Neuronal stem cell (in vitro differentiated cells): Measurements from ENCODE around the gene KCNK18.

Source experiments
- DNase-seq: peaks from one replicate; pipeline ENCODE4 v3.0.0-alpha.2; 2013; ENCODE audit warnings: low spot score
- H2AFZ ChIP-seq: one replicate; pipeline ENCODE4 v1.6.1; 2013; ENCODE audit warnings: mild to moderate bottlenecking, low read length, inconsistent platforms
- H2AK5ac ChIP-seq: 2 replicates; pipeline ENCODE4 v1.6.1; 2013; ENCODE audit warnings: low read depth, mild to moderate bottlenecking, inconsistent platforms, low read length, moderate library complexity, mixed read lengths
- H2BK120ac ChIP-seq: 2 replicates; pipeline ENCODE4 v1.6.1; 2013; ENCODE audit warnings: low read depth, mild to moderate bottlenecking, inconsistent platforms, low read length, moderate library complexity, mixed read lengths
- H2BK12ac ChIP-seq: one replicate; pipeline ENCODE4 v1.6.1; 2013; ENCODE audit warnings: low read length, inconsistent platforms
- H2BK15ac ChIP-seq: 2 replicates; pipeline ENCODE4 v1.6.1; 2013; ENCODE audit warnings: mild to moderate bottlenecking, low read length, inconsistent platforms, mixed read lengths
- H2BK5ac ChIP-seq: one replicate; pipeline ENCODE4 v1.6.1; 2013; ENCODE audit warnings: inconsistent platforms, mild to moderate bottlenecking, low read length, moderate library complexity
- H3K14ac ChIP-seq: one replicate; pipeline ENCODE4 v1.6.1; 2013; ENCODE audit warnings: low read length, inconsistent platforms
- H3K18ac ChIP-seq: 2 replicates; pipeline ENCODE4 v1.6.1; 2013; ENCODE audit warnings: low read length, inconsistent platforms
- H3K23ac ChIP-seq: 2 replicates; pipeline ENCODE4 v1.6.1; 2013; ENCODE audit warnings: low read depth, mild to moderate bottlenecking, mixed read lengths, low read length, inconsistent platforms; ENCODE audit not compliant: poor library complexity
- H3K27ac ChIP-seq: replicated peaks from 3 replicates; pipeline ENCODE4 v1.5.1; 2013; ENCODE audit warnings: low read length, inconsistent platforms
- H3K27me3 ChIP-seq, 3 experiments: 2 replicates each; pipeline ENCODE4 v1.6.1; 2013; ENCODE audit warnings: low read length in 3 of 3, mild to moderate bottlenecking in 2 of 3, inconsistent platforms in 1 of 3, low read depth in 1 of 3, mixed read lengths in 1 of 3, moderate library complexity in 1 of 3; ENCODE audit not compliant: control insufficient read depth in 3 of 3, insufficient read depth in 3 of 3
- H3K36me3 ChIP-seq, 2 donors: replicated peaks in 1 of 2; 2 replicates each; pipeline ENCODE4 v1.6.1; 2013; ENCODE audit warnings: low read length in 2 of 2; ENCODE audit not compliant: control insufficient read depth in 2 of 2, insufficient read depth in 2 of 2
- H3K4ac ChIP-seq: 2 replicates; pipeline ENCODE4 v1.6.1; 2013; ENCODE audit warnings: inconsistent platforms, mild to moderate bottlenecking, low read length, moderate library complexity
- H3K4me1 ChIP-seq, 2 donors: 1 replicate in 1 of 2; 2 replicates in 1 of 2; pipeline ENCODE4 v1.6.1; 2013; ENCODE audit warnings: low read length in 2 of 2, low read depth in 1 of 2; ENCODE audit not compliant: control insufficient read depth in 2 of 2, insufficient read depth in 1 of 2
- H3K4me2 ChIP-seq: one replicate; pipeline ENCODE4 v1.6.1; 2013; ENCODE audit warnings: mild to moderate bottlenecking, low read length, inconsistent platforms; ENCODE audit not compliant: insufficient read depth, poor library complexity, severe bottlenecking
- H3K4me3 ChIP-seq, 2 donors: 2 replicates each; pipeline ENCODE4 v1.5.1; 2013; ENCODE audit warnings: low read length in 2 of 2, mild to moderate bottlenecking in 2 of 2, inconsistent platforms in 1 of 2, moderate library complexity in 1 of 2
- H3K79me1 ChIP-seq: one replicate; pipeline ENCODE4 v1.6.1; 2013; ENCODE audit warnings: low read depth, mild to moderate bottlenecking, inconsistent platforms, low read length, moderate library complexity
- H3K9ac ChIP-seq: one replicate; pipeline ENCODE4 v1.6.1; 2013; ENCODE audit warnings: mild to moderate bottlenecking, low read depth, low read length, inconsistent platforms; ENCODE audit not compliant: poor library complexity
- H3K9me3 ChIP-seq, 2 donors: replicated peaks in 1 of 2; 2 replicates each; pipeline versions ENCODE3 to v1.6.1; 2013; ENCODE audit warnings: low read length in 2 of 2, mild to moderate bottlenecking in 2 of 2, inconsistent platforms in 1 of 2, low read depth in 1 of 2, mixed read lengths in 1 of 2, moderate library complexity in 1 of 2; ENCODE audit not compliant: control insufficient read depth in 2 of 2, insufficient read depth in 1 of 2
- H4K8ac ChIP-seq: one replicate; pipeline ENCODE4 v1.6.1; 2013; ENCODE audit warnings: low read depth, mild to moderate bottlenecking, inconsistent platforms, low read length, moderate library complexity
- H4K91ac ChIP-seq: one replicate; pipeline ENCODE4 v1.6.1; 2013; ENCODE audit warnings: low read length, low read depth, mild to moderate bottlenecking, inconsistent platforms; ENCODE audit not compliant: poor library complexity
- WGBS, 2 donors: extraction: QIAGEN DNeasy Blood & Tissue Kit; methylation state at CpG; one replicate each; pipeline ENCODE4 v1.1.7; 2013; ENCODE audit warnings: missing lambda C conversion rate in 2 of 2, mixed read lengths in 1 of 2; ENCODE audit not compliant: insufficient read length in 2 of 2, insufficient replicate concordance in 1 of 2; ENCODE audit errors: extremely low coverage in 2 of 2; 5-methylcytosine and 5-hydroxymethylcytosine counted together

The KCNK18 gene

DNA sequence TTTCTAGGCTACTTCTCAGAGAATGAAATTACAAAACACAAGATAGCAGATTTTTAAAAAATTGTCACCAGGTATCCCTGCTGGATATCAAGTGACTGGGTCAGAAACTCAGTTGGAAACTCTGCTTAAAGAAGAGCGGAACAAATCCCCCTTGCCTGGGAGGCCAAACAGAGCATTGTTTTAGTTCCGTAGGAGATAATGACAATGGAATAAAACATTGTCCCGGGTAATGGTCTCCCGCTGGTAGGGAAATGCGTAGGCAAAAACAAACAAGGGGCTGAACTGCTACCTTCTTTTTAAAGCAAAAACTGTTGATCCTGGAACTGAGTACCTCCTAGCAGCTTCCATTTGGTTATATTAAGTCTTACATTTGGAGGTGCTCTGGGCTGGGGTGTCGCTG, 37.9 kb upstream of the KCNK18 start:
- H3K9me3 ChIP-seq, result no peaks in the 10 kb centered on the region
- no peak overlapping the region for H2BK15ac ChIP-seq
- H3K4me3 ChIP-seq, result no peak overlapping the region
- H3K4ac ChIP-seq, result no peak overlapping the region
- H2BK12ac ChIP-seq, result no peak overlapping the region
- no peak overlapping the region for H2BK5ac ChIP-seq
- H3K14ac ChIP-seq, result no peak overlapping the region
- no peak overlapping the region for H3K4me2 ChIP-seq
- H4K8ac ChIP-seq, result no peak overlapping the region
- H3K23ac ChIP-seq, result no peak overlapping the region
- no peak overlapping the region for H3K9ac ChIP-seq
- H3K18ac ChIP-seq, result no peak overlapping the region
- DNase-seq, result no peak
- no peaks in the 10 kb centered on the region for H3K79me1 ChIP-seq
- no peak overlapping the region for H2BK120ac ChIP-seq
- H2AK5ac ChIP-seq, result no peak overlapping the region
- H3K4me1 ChIP-seq, result peaks cover 0 to 8% of the 10 kb centered on the region in 2 donors
- WGBS, 2 donors, result no CpG with 5 or more reads among the region's 6 CpGs
- H3K36me3 ChIP-seq, result no peaks in the 10 kb centered on the region
- no peak overlapping the region for H2AFZ ChIP-seq
- peaks cover 13 to 94% (median 67%) of the 10 kb centered on the region in 3 experiments for H3K27me3 ChIP-seq
- no peak overlapping the region for H4K91ac ChIP-seq
- no peak overlapping the region for H3K27ac ChIP-seq

DNA sequence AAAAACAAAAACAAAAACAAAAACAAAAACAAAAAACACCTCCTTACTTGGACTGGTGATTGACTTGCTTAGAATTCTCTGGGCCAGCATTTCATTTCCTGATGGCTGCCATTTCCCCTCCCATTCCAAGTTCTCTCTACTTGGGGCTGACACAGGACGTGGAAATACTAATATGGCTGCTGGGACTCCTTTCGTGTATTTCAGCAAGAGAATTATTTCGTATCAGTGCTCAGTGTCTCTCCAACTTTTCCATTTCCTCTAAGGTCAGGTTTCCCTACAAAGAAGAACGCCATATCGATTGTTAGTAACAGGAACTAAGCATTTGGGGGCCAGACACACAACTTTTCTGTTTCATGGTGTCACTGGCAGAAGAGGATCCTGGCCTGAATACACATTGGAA, 36.7 kb upstream of the KCNK18 start:
- Histone ChIP-seq H3K9me3 (no peaks in the 10 kb centered on the region), H3K4me2 (no peak overlapping the region), H3K79me1 (no peaks in the 10 kb centered on the region), H3K9ac (no peak overlapping the region), H4K8ac (no peak overlapping the region), H2BK15ac (no peak overlapping the region), H3K4me1 (peaks cover 0 to 8% of the 10 kb centered on the region in 2 donors), H3K4ac (no peak overlapping the region), H2AK5ac (no peak overlapping the region), H4K91ac (no peak overlapping the region), H3K36me3 (no peaks in the 10 kb centered on the region), H3K18ac (no peak overlapping the region), H2BK12ac (no peak overlapping the region), H3K14ac (no peak overlapping the region), H3K23ac (no peak overlapping the region), H2BK120ac (no peak overlapping the region), H2BK5ac (no peak overlapping the region), H3K27ac (no peak overlapping the region), H3K27me3 (peaks cover 19 to 94% (median 69%) of the 10 kb centered on the region in 3 experiments), H2AFZ (no peak overlapping the region), H3K4me3 (no peak overlapping the region)
- WGBS, 2 donors, result no CpG with 5 or more reads among the region's 5 CpGs
- DNase-seq, result no peak

DNA sequence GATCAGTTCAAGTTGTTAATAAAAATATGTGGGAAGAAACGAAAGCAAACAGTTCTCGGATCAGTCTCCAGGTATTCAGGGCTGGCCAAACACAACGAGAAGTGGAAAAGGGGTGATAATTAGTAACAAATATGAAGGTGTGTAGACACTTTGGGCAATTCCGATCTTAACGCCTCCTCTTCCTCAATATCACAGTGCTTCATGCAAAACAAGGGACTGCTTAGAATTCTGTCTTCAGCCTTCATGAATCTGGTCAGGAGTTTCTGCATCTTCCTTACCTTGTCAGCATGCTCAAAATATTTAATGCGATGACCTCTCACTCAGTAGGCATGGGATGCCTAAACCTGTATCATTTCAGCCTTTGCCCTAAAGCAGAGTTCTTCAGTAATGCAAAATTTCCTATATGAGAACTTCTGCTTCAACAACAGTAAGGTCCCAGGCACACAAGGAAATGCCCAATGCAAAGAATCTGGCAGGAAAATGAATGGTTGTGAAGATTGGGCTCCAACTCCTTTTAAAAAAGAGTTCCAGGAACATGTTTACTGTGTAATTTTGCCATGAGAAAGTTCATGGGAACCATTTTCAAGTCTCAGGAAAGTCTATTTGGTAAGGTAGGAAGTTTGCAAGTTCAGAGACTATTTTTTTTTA, 35.8 kb upstream of the KCNK18 start:
- Histone ChIP-seq H3K4me3 (no peak overlapping the region), H2AFZ (no peak overlapping the region), H4K8ac (no peak overlapping the region), H3K18ac (no peak overlapping the region), H2BK12ac (no peak overlapping the region), H3K14ac (no peak overlapping the region), H3K4me2 (no peak overlapping the region), H3K4ac (no peak overlapping the region), H3K9ac (no peak overlapping the region), H3K9me3 (no peaks in the 10 kb centered on the region), H3K36me3 (no peaks in the 10 kb centered on the region), H2AK5ac (no peak overlapping the region), H3K27me3 (peaks cover 26 to 97% (median 77%) of the 10 kb centered on the region in 3 experiments), H2BK120ac (no peak overlapping the region), H3K4me1 (peaks cover 0 to 11% of the 10 kb centered on the region in 2 donors), H3K79me1 (no peaks in the 10 kb centered on the region), H2BK5ac (no peak overlapping the region), H2BK15ac (no peak overlapping the region), H3K23ac (no peak overlapping the region), H3K27ac (no peak overlapping the region), H4K91ac (no peak overlapping the region)
- WGBS, 2 donors, result no CpG with 5 or more reads among the region's 6 CpGs
- no peak for DNase-seq

DNA sequence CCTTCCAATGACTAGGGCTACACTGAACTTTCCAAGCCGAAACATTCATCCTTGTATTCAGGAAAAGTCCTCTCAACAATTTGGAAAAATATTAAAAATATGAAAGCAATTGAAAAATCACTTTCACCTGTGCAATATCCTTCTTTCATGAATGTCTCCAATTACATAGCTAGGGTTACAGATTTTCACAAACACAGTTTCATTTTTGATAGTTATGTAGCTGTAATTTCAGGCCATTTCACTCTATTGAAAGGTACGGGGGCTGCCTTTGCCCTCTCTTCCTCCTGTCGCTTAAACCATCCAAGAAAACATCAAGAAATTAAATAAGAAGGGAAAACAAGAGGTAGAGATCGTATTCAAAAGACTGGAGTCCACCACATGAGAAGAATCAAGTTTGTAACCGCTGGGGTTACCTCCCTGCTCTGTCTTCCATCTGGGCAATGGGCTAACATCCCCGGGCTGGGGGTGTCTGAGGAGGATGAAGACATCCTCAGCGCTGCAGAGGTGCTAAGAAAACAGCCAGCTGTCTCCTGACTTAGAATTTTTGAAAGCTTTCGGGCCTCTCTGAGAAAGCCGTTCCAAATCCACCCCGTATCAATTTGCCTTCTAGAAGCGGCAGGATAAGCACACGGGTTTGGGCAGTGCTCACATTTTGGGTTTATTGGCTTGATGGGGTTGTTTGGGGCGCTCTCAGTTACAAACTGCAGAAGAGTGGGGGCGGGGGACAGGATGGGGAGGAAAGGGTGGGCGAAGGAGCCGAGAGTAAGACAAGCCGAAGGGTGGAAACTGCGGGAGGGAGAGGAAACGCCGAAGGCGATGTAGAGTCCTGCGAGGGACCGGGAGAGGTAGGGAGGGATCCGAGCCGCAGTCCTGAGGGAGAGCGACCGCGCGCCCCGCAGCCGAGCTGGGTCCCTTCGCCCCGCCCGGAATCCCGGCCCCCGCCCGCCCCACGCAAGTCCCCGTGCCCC, 34.9 kb upstream of the KCNK18 start:
- WGBS, 2 donors, result no CpG with 5 or more reads among the region's 39 CpGs
- H2BK12ac ChIP-seq, result no peak overlapping the region
- peak overlapping the region in 1 of 2 donors; percentile 70 for H3K4me3 ChIP-seq

More for the DNA sequence above, 34.9 kb upstream of the KCNK18 start:
- peaks cover 33 to 99% (median 81%) of the 10 kb centered on the region in 3 experiments for H3K27me3 ChIP-seq
- no peak overlapping the region for H4K91ac ChIP-seq
- H3K4me2 ChIP-seq, result peak overlapping the region; percentile 75
- H2AFZ ChIP-seq, result peak overlapping the region; percentile 74
- H3K18ac ChIP-seq, result peak overlapping the region; percentile 50
- H2AK5ac ChIP-seq, result no peak overlapping the region
- H2BK5ac ChIP-seq, result no peak overlapping the region
- H3K9me3 ChIP-seq, result no peaks in the 10 kb centered on the region
- no peak overlapping the region for H2BK15ac ChIP-seq
- no peak overlapping the region for H3K14ac ChIP-seq
- no peak overlapping the region for H3K23ac ChIP-seq
- H3K4me1 ChIP-seq, result peaks cover 0 to 11% of the 10 kb centered on the region in 2 donors
- H3K79me1 ChIP-seq, result no peaks in the 10 kb centered on the region
- no peaks in the 10 kb centered on the region for H3K36me3 ChIP-seq
- H3K27ac ChIP-seq, result no peak overlapping the region
- no peak overlapping the region for H2BK120ac ChIP-seq
- no peak overlapping the region for H4K8ac ChIP-seq
- no peak for DNase-seq
- H3K9ac ChIP-seq, result no peak overlapping the region
- no peak overlapping the region for H3K4ac ChIP-seq
